Thyroid gland (tissue), 4 donors: ENCODE results near the gene LRRC39.

Experiments used
- POLR2A ChIP-seq, 2 donors: fragments of 450-650 bp; IDR thresholded peaks; one replicate each; pipeline ENCODE4 v1.6.1; 2017; ENCODE audit warnings: antibody characterized with exemption in 2 of 2, mild to moderate bottlenecking in 2 of 2, moderate library complexity in 1 of 2
- TF ChIP-seq, protein P1 (sequence below), 6 experiments: fragments of 200-600 bp in 3 of 6; fragments of 450-650 bp in 3 of 6; sonication (generic) in 3 of 6; IDR thresholded peaks; one replicate each; pipeline ENCODE4 v1.5.1; 2016 to 2019; ENCODE audit warnings: antibody characterized with exemption in 6 of 6, mild to moderate bottlenecking in 2 of 6, inconsistent platforms in 1 of 6, moderate library complexity in 1 of 6

DNA sequence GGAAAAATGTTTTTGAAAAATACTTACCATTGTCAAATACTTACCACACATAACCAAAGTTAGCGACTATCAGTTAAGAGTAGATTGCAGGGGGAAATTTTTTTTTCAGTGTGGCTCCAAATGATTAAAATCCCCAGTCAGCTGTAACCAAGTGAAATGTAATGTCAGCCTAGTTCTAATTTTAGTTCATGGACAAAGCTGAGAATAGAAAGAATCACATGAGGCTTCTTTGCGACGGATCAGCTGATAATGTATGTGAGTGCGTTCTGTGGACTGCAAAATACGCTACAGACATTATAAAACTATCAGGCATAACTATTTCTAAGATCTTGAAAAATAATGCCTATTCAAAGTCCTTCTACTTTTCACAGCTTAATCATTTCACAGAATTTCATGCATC, at the start of gene LRRC39:
- TF ChIP-seq, protein P1, sequence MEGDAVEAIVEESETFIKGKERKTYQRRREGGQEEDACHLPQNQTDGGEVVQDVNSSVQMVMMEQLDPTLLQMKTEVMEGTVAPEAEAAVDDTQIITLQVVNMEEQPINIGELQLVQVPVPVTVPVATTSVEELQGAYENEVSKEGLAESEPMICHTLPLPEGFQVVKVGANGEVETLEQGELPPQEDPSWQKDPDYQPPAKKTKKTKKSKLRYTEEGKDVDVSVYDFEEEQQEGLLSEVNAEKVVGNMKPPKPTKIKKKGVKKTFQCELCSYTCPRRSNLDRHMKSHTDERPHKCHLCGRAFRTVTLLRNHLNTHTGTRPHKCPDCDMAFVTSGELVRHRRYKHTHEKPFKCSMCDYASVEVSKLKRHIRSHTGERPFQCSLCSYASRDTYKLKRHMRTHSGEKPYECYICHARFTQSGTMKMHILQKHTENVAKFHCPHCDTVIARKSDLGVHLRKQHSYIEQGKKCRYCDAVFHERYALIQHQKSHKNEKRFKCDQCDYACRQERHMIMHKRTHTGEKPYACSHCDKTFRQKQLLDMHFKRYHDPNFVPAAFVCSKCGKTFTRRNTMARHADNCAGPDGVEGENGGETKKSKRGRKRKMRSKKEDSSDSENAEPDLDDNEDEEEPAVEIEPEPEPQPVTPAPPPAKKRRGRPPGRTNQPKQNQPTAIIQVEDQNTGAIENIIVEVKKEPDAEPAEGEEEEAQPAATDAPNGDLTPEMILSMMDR (IDR thresholded peaks at IDR 0.05), result no peak
- TF ChIP-seq POLR2A (IDR thresholded peaks at IDR 0.05), result no peak
